Small intestine (tissue), 7 donors: ENCODE measurements around the gene LPAR1. TPM values are rescaled to one million over a fixed set of nuclear protein-coding genes. Genes with fewer than 3 reads are reported as not detected.

ENCODE experiments used
- DNase-seq, 2 donors: peaks; one replicate each; pipeline versions ENCODE4 v3.0.0 to v3.0.0-alpha.2; 2013
- FAIRE-seq: peaks from 2 replicates; lab custom pipeline; 2012; peaks lifted over from hg19 to GRCh38; lab: Jason Lieb, UNC
- H3K27ac ChIP-seq, 3 donors: one replicate each; pipeline ENCODE4 v1.5.1; 2013; ENCODE audit warnings: low read length in 2 of 3, mild to moderate bottlenecking in 2 of 3, control low read depth in 1 of 3, inconsistent platforms in 1 of 3, low read depth in 1 of 3, moderate library complexity in 1 of 3
- H3K27me3 ChIP-seq, 3 donors: one replicate each; pipeline ENCODE4 v1.6.1; 2013; ENCODE audit warnings: low read length in 3 of 3, inconsistent platforms in 1 of 3; ENCODE audit not compliant: control insufficient read depth in 3 of 3, insufficient read depth in 3 of 3
- H3K36me3 ChIP-seq, 3 donors: one replicate each; pipeline ENCODE4 v1.6.1; 2013; ENCODE audit warnings: low read length in 3 of 3, inconsistent platforms in 1 of 3, low read depth in 1 of 3, mild to moderate bottlenecking in 1 of 3, moderate library complexity in 1 of 3; ENCODE audit not compliant: control insufficient read depth in 3 of 3, insufficient read depth in 2 of 3
- H3K4me1 ChIP-seq, 3 donors: one replicate each; pipeline ENCODE4 v1.6.1; 2013; ENCODE audit warnings: low read length in 2 of 3, inconsistent platforms in 1 of 3, low read depth in 1 of 3, mild to moderate bottlenecking in 1 of 3, moderate library complexity in 1 of 3; ENCODE audit not compliant: control insufficient read depth in 3 of 3, insufficient read depth in 2 of 3
- H3K4me3 ChIP-seq, 3 donors: one replicate each; pipeline ENCODE4 v1.5.1; 2013; ENCODE audit warnings: low read length in 3 of 3, control low read depth in 1 of 3, inconsistent platforms in 1 of 3, low read depth in 1 of 3, mild to moderate bottlenecking in 1 of 3, moderate library complexity in 1 of 3
- H3K9me3 ChIP-seq, 2 donors: one replicate each; pipeline ENCODE4 v1.6.1; 2013; ENCODE audit warnings: low read depth in 1 of 2, low read length in 1 of 2; ENCODE audit not compliant: control insufficient read depth in 2 of 2, insufficient read depth in 1 of 2
- WGBS, 3 donors: extraction: QIAGEN DNeasy Blood & Tissue Kit; methylation state at CpG; one replicate each; pipeline ENCODE4 v1.1.7; 2013; 5-methylcytosine and 5-hydroxymethylcytosine counted together
- polyA plus RNA-seq, 4 donors: library from polyadenylated mRNA; stranded (reverse) in 3 of 4; unstranded in 1 of 4; fragments of 200-250 nt in 3 of 4; fragments of 120-200 nt in 1 of 4; gene quantifications; one replicate each; pipeline versions ENCODE4 v1.2.1 to v1.2.3, GENCODE V29; 2013
- donor health status: healthy with polysubstance abuse.
- donor health status: control.
- donor health status: control.
- donor health status: Bipolar disorder and iron deficiency.
- donor health status: healthy.

The LPAR1 gene
- polyA plus RNA-seq, 4 donors, result 7.4 to 15.7 (median 11.4) TPM

- no peaks in the 10 kb centered on the region for H3K27me3 ChIP-seq
- no peak overlapping the region for H3K4me3 ChIP-seq
- no peaks in the 10 kb centered on the region for H3K9me3 ChIP-seq
- DNase-seq, result peak; percentile 88 to 94
- WGBS, 3 donors, result 18 to 71% (median 55%) methylated on average over 2 of the region's 2 CpGs
- peaks cover 0 to 13% (median 2%) of the 10 kb centered on the region in 3 donors for H3K4me1 ChIP-seq
- peak overlapping the region in 1 of 3 donors; percentile 70 for H3K27ac ChIP-seq
- FAIRE-seq, result no peak
- H3K36me3 ChIP-seq, result no peaks in the 10 kb centered on the region
Measured at GRCh38 chr9:110971234-110971633, 67.0 kb downstream of the LPAR1 start.

DNA sequence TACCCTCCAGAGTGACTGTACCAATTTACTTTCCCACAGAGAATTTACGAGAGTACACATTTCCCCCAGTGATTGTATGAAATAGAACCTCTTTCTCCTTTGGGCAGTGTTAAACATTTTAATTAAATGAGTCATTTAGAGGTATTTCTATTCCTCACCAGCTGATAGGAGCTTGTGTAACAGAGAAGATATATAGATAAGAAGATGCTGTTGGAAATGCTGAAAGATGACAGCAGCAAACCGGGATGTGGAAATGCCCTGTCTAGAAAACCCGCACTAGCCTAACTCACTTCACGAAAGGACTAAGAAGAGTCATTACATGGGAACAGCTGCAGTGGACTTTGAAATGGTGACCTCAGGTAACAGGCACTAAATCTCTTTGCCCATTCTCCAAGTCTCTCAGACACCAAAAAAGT is 68.3 kb downstream of the LPAR1 start:
- Histone ChIP-seq H3K27me3 (no peaks in the 10 kb centered on the region), H3K9me3 (no peaks in the 10 kb centered on the region), H3K4me1 (peaks cover 0 to 13% (median 0%) of the 10 kb centered on the region in 3 donors), H3K4me3 (no peak overlapping the region), H3K27ac (peak overlapping the region in 1 of 3 donors; percentile 13), H3K36me3 (no peaks in the 10 kb centered on the region)
- DNase-seq (peak; percentile 61 to 76), FAIRE-seq (no peak)
- WGBS, 3 donors, result 46 to 85% (median 62%) methylated on average over 4 of the region's 4 CpGs

GRCh38 chr9:110968096-110968495 is 70.2 kb downstream of the LPAR1 start:
- FAIRE-seq, result no peak
- no peaks in the 10 kb centered on the region for H3K9me3 ChIP-seq
- 81 to 92% (median 91%) methylated on average over 4 of the region's 4 CpGs for WGBS, 3 donors
- no peak for DNase-seq
- H3K4me1 ChIP-seq, result peaks cover 0 to 13% (median 0%) of the 10 kb centered on the region in 3 donors
- no peaks in the 10 kb centered on the region for H3K36me3 ChIP-seq
- no peak overlapping the region for H3K27ac ChIP-seq
- H3K27me3 ChIP-seq, result no peaks in the 10 kb centered on the region
- no peak overlapping the region for H3K4me3 ChIP-seq

DNA sequence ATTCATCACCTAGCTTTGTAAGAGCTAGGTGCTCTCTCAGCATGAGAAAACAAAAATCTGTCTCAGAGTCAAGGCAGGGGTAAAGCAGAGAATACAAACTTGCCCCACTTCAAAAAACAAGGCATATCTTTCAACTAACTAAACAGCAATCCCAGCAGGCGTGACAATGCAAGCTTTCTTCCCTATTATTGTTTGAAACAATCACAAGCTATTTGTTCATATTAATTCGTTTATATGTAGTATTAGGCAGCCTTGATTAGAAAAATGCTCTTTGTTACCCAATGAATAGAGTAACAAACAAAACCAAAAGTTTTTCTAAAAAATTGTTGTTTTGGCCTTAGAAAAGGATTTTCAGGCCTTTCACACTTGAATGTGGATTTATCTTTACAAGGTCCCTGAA is 71.1 kb downstream of the LPAR1 start:
- no peak for FAIRE-seq
- no peaks in the 10 kb centered on the region for H3K27me3 ChIP-seq
- no peak overlapping the region for H3K27ac ChIP-seq
- no peaks in the 10 kb centered on the region for H3K9me3 ChIP-seq
- no peak for DNase-seq
- WGBS, 3 donors, result 76 to 89% (median 84%) methylated on average over 2 of the region's 2 CpGs
- no peak overlapping the region for H3K4me3 ChIP-seq
- H3K36me3 ChIP-seq, result peaks cover 0 to under 1% (median 0%) of the 10 kb centered on the region in 3 donors
- H3K4me1 ChIP-seq, result peaks cover 0 to 10% (median 0%) of the 10 kb centered on the region in 3 donors

DNA sequence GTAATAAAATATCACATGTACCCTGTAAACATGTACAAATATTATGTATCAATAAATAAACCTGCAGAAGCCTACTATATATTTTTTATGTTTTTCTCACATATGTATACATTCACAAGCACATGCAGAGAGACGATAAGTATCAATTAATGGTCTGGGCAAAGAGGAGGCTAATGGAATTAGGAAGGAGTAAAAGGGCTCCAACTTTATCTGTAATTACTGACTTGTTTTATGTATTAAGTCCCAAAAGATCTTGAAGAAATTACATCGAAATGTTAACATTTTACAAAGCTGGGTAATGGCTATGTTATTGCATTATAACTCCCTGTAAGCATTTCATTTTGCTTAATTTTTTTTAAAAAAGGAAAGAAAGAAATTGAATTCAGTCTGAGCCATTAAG is 78.0 kb downstream of the LPAR1 start:
- no peak for FAIRE-seq
- no peaks in the 10 kb centered on the region for H3K27me3 ChIP-seq
- H3K4me3 ChIP-seq, result no peak overlapping the region
- H3K4me1 ChIP-seq, result no peaks in the 10 kb centered on the region
- H3K9me3 ChIP-seq, result no peaks in the 10 kb centered on the region
- peaks cover 0 to 3% (median 0%) of the 10 kb centered on the region in 3 donors for H3K36me3 ChIP-seq
- 82 to 88% (median 86%) methylated on average over 2 of the region's 2 CpGs for WGBS, 3 donors
- H3K27ac ChIP-seq, result no peak overlapping the region
- DNase-seq, result no peak

GRCh38 chr9:110958847-110959246 is 79.4 kb downstream of the LPAR1 start:
- no peaks in the 10 kb centered on the region for H3K4me1 ChIP-seq
- FAIRE-seq (no peak), DNase-seq (no peak)
- 77 to 83% (median 82%) methylated on average over 1 of the region's 1 CpG for WGBS, 3 donors
- peaks cover 0 to 4% of the 10 kb centered on the region in 2 donors for H3K9me3 ChIP-seq
- no peaks in the 10 kb centered on the region for H3K27me3 ChIP-seq
- peaks cover 0 to 3% (median 0%) of the 10 kb centered on the region in 3 donors for H3K36me3 ChIP-seq
- H3K4me3 ChIP-seq, result no peak overlapping the region
- H3K27ac ChIP-seq, result no peak overlapping the region

GRCh38 chr9:110954822-110955291 is 83.4 kb downstream of the LPAR1 start:
- 37 to 57% (median 52%) methylated on average over 1 of the region's 1 CpG for WGBS, 3 donors
- H3K4me3 ChIP-seq, result no peak overlapping the region
- H3K4me1 ChIP-seq, result no peaks in the 10 kb centered on the region
- DNase-seq (no peak), FAIRE-seq (no peak)
- H3K27me3 ChIP-seq, result no peaks in the 10 kb centered on the region
- H3K27ac ChIP-seq, result no peak overlapping the region
- H3K36me3 ChIP-seq, result peaks cover 0 to 4% (median 0%) of the 10 kb centered on the region in 3 donors
- peaks cover 0 to 4% of the 10 kb centered on the region in 2 donors for H3K9me3 ChIP-seq

- FAIRE-seq (no peak), DNase-seq (no peak)
- H3K9me3 ChIP-seq, result peaks cover 0 to 4% of the 10 kb centered on the region in 2 donors
- no peak overlapping the region for H3K27ac ChIP-seq
- WGBS, 3 donors, result 65 to 76% (median 75%) methylated on average over 3 to 4 of the region's 4 CpGs
- peaks cover 0 to under 1% (median 0%) of the 10 kb centered on the region in 3 donors for H3K4me1 ChIP-seq
- H3K36me3 ChIP-seq, result peaks cover 0 to 4% (median 0%) of the 10 kb centered on the region in 3 donors
- H3K4me3 ChIP-seq, result no peak overlapping the region
- H3K27me3 ChIP-seq, result no peaks in the 10 kb centered on the region
Measured at GRCh38 chr9:110952540-110952859, 85.8 kb downstream of the LPAR1 start.
